ENCODE measurements around the gene GOLGA3. TPM values are rescaled to one million over a fixed set of nuclear protein-coding genes. Genes with fewer than 3 reads are reported as not detected.

Gene GOLGA3
- total and polyA plus RNA-seq, 12 donors = 11.7 to 83.5 (median 48.0) TPM

DNA sequence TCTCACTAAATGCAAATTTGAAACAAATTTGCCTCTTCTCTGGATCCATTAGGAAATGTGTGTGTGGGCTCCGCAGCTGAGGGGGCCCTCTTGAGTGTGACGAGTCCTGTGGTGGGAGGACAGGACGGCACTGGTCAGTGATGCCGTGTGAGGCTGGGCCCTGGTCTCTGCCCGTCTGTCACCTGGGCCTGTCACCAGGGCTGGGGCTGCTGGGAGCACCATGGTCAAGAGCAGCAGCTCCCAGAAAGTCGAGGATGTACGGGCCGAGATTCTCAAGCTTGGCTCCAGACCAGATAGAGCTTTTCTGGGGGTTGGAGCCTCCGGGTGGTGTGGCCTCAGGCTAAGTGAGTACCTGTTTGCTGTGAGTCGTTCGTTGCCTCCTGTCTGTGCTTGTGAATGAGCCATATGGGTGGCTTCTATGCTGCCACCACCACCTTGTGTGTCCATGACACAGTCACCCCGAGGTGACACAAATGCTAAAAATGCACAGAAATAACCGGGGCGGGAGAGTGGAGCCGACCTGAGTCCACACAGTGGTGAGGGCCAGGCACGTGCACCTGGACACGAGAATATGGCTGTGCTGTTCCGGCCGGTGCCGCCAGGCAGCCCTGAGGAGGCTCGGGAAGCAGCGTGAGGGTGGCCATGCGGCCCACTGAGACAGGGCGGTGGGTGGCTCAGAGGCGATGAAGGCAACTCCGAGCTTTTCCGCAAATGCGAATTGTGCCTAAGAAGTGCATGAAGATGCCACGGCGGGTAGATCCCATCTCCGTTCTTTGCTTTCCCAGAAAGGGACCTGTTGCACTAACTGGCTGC, 109.3 kb downstream of the GOLGA3 start:
- Histone ChIP-seq H3K9me3 (replicated peaks in 1 of 3) (no peaks in the 10 kb centered on the region), H3K27me3 (no peaks in the 10 kb centered on the region), H3K4me1 (replicated peaks in 1 of 2) (peaks cover 0 to 8% of the 10 kb centered on the region in 2 donors), H3K27ac (no peak overlapping the region), H3K4me3 (no peak overlapping the region), H3K36me3 (replicated peaks in 1 of 2) (peaks cover 0 to 64% of the 10 kb centered on the region in 2 donors)
- intact Hi-C loops (cut with DNase I) = no loop called here
- DNase-seq = no peak
- TF ChIP-seq POLR2A (IDR thresholded peaks at IDR 0.05) = no peak
- TF ChIP-seq, protein P1, sequence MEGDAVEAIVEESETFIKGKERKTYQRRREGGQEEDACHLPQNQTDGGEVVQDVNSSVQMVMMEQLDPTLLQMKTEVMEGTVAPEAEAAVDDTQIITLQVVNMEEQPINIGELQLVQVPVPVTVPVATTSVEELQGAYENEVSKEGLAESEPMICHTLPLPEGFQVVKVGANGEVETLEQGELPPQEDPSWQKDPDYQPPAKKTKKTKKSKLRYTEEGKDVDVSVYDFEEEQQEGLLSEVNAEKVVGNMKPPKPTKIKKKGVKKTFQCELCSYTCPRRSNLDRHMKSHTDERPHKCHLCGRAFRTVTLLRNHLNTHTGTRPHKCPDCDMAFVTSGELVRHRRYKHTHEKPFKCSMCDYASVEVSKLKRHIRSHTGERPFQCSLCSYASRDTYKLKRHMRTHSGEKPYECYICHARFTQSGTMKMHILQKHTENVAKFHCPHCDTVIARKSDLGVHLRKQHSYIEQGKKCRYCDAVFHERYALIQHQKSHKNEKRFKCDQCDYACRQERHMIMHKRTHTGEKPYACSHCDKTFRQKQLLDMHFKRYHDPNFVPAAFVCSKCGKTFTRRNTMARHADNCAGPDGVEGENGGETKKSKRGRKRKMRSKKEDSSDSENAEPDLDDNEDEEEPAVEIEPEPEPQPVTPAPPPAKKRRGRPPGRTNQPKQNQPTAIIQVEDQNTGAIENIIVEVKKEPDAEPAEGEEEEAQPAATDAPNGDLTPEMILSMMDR (IDR thresholded peaks at IDR 0.05) = no peak
- 91 to 96% (median 93%) methylated on average over 26 to 31 of the region's 31 CpGs for WGBS, 4 donors

Small RNA genes within 50 kb of the gene (small RNA-seq; reads per million reads assigned to genes)
- 0 to 0.08 reads per million in 2 donors for gene RNA5SP379

Other genes with a start within 250 kb of the GOLGA3 start
- 1 to 10 TPM in 3 of 9 donors, under 1 TPM in 2, not detected in 4; 0.22 to 1.4 (median 1.3) TPM for gene LRCOL1, start 218.3 kb downstream of the GOLGA3 start, total RNA-seq
- gene LRCOL1, start 218.3 kb downstream of the GOLGA3 start, polyA plus RNA-seq = 1 to 10 TPM in 1 of 3 donors, under 1 TPM in 1, not detected in 1; 0.88 to 1.2 TPM
- gene P2RX2, start 210.1 kb downstream of the GOLGA3 start, total RNA-seq = under 1 TPM in 1 of 9 donors, not detected in 8; 0.11 TPM
- 1 to 10 TPM in 1 of 3 donors, under 1 TPM in 1, not detected in 1; 0.44 to 1.9 TPM for gene P2RX2, start 210.1 kb downstream of the GOLGA3 start, polyA plus RNA-seq
- gene POLE, start 141.5 kb downstream of the GOLGA3 start, total RNA-seq = 10 to 100 TPM in 6 of 9 donors, 1 to 10 TPM in 3; 4.7 to 28.6 (median 15.2) TPM
- 10 to 100 TPM in 2 of 3 donors, 1 to 10 TPM in 1; 4.0 to 43.2 (median 29.9) TPM for gene POLE, start 141.5 kb downstream of the GOLGA3 start, polyA plus RNA-seq
- gene PXMP2, start 141.3 kb downstream of the GOLGA3 start, total RNA-seq = 10 to 100 TPM; 12.6 to 51.7 (median 23.5) TPM
- gene PXMP2, start 141.3 kb downstream of the GOLGA3 start, polyA plus RNA-seq = 1 to 10 TPM; 8.2 to 9.0 (median 8.6) TPM
- 10 to 100 TPM; 23.8 to 53.6 (median 36.1) TPM for gene PGAM5, start 118.0 kb downstream of the GOLGA3 start, total RNA-seq
- 10 to 100 TPM; 12.7 to 29.9 (median 16.7) TPM for gene PGAM5, start 118.0 kb downstream of the GOLGA3 start, polyA plus RNA-seq
- 10 to 100 TPM; 43.6 to 76.1 (median 60.9) TPM for gene ANKLE2, start 67.0 kb downstream of the GOLGA3 start, total RNA-seq
- gene ANKLE2, start 67.0 kb downstream of the GOLGA3 start, polyA plus RNA-seq = 10 to 100 TPM; 53.3 to 70.5 (median 56.6) TPM
- 10 to 100 TPM; 14.9 to 37.6 (median 26.5) TPM for gene CHFR, start 58.7 kb upstream of the GOLGA3 start, total RNA-seq
- 10 to 100 TPM; 17.8 to 54.4 (median 41.8) TPM for gene CHFR, start 58.7 kb upstream of the GOLGA3 start, polyA plus RNA-seq
- 10 to 100 TPM in 4 of 9 donors, 1 to 10 TPM in 5; 3.7 to 16.3 (median 9.0) TPM for gene ZNF605, start 127.4 kb upstream of the GOLGA3 start, total RNA-seq
- gene ZNF605, start 127.4 kb upstream of the GOLGA3 start, polyA plus RNA-seq = 10 to 100 TPM in 1 of 3 donors, 1 to 10 TPM in 2; 2.7 to 12.8 (median 6.3) TPM
- gene ZNF26, start 157.5 kb upstream of the GOLGA3 start, total RNA-seq = 10 to 100 TPM in 4 of 9 donors, 1 to 10 TPM in 5; 1.1 to 13.4 (median 9.2) TPM
- 1 to 10 TPM; 2.9 to 5.0 (median 4.2) TPM for gene ZNF26, start 157.5 kb upstream of the GOLGA3 start, polyA plus RNA-seq
- 10 to 100 TPM in 8 of 9 donors, 1 to 10 TPM in 1; 8.0 to 42.3 (median 20.2) TPM for gene ZNF84, start 208.6 kb upstream of the GOLGA3 start, total RNA-seq
- 10 to 100 TPM; 14.8 to 22.2 (median 17.0) TPM for gene ZNF84, start 208.6 kb upstream of the GOLGA3 start, polyA plus RNA-seq